Measurements from ENCODE around the gene MPRIP. TPM values are rescaled to one million over a fixed set of nuclear protein-coding genes. Genes with fewer than 3 reads are reported as not detected.

The MPRIP gene, protein sequence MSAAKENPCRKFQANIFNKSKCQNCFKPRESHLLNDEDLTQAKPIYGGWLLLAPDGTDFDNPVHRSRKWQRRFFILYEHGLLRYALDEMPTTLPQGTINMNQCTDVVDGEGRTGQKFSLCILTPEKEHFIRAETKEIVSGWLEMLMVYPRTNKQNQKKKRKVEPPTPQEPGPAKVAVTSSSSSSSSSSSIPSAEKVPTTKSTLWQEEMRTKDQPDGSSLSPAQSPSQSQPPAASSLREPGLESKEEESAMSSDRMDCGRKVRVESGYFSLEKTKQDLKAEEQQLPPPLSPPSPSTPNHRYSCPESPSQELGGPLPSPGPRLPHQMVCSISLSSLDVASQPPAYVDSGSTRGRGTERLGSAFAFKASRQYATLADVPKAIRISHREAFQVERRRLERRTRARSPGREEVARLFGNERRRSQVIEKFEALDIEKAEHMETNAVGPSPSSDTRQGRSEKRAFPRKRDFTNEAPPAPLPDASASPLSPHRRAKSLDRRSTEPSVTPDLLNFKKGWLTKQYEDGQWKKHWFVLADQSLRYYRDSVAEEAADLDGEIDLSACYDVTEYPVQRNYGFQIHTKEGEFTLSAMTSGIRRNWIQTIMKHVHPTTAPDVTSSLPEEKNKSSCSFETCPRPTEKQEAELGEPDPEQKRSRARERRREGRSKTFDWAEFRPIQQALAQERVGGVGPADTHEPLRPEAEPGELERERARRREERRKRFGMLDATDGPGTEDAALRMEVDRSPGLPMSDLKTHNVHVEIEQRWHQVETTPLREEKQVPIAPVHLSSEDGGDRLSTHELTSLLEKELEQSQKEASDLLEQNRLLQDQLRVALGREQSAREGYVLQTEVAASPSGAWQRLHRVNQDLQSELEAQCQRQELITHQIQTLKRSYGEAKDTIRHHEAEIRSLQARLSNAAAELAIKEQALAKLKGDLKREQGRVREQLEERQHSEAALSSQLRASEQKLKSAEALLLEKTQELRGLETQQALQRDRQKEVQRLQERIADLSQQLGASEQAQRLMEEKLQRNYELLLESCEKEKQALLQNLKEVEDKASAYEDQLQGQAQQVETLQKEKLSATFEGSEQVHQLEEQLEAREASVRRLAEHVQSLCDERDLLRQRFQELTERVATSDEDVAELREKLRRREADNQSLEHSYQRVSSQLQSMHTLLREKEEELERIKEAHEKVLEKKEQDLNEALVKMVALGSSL (N-terminal part only)
- total RNA-seq (2016; rRNA removed; fragmentation: Illumina TruSeq; extraction: Trizol): 43.6 and 50.2 TPM in 2 replicates
- 15.5 and 22.4 TPM in 2 replicates for total RNA-seq (2016; cell fraction: cytosol; rRNA removed; fragmentation: Illumina TruSeq; extraction: Trizol; ENCODE audit: low read depth)
- 35.4 and 49.2 TPM in 2 replicates for total RNA-seq (2016; cell fraction: insoluble cytoplasmic fraction; rRNA removed; fragmentation: Illumina TruSeq; extraction: Trizol)
- 44.2 and 45.8 TPM in 2 replicates for total RNA-seq (2016; cell fraction: membrane; rRNA removed; fragmentation: Illumina TruSeq; extraction: Trizol)
- total RNA-seq (2016; cell fraction: nucleus; rRNA removed; fragmentation: Illumina TruSeq; extraction: Trizol): 44.0 and 52.2 TPM in 2 replicates
- 42.9 and 52.4 TPM in 2 replicates for polyA plus RNA-seq (2011; rRNA removed)
- polyA plus RNA-seq (2011; cell fraction: cytosol; rRNA removed): 27.7 and 33.6 TPM in 2 replicates
- polyA plus RNA-seq (2011; cell fraction: nucleus; rRNA removed): 64.4 and 73.7 TPM in 2 replicates
- 45.3 and 47.7 TPM in 2 replicates for polyA plus RNA-seq (2012)
- 21.2 and 23.7 TPM in 2 replicates for polyA plus RNA-seq (2016; cell fraction: cytosol; fragmentation: Illumina TruSeq; extraction: Trizol; ENCODE audit: low read depth)
- polyA plus RNA-seq (2016; cell fraction: insoluble cytoplasmic fraction; fragmentation: Illumina TruSeq; extraction: Trizol; ENCODE audit: low read depth): 54.0 and 64.3 TPM in 2 replicates
- polyA plus RNA-seq (2016; cell fraction: membrane; fragmentation: Illumina TruSeq; extraction: Trizol; ENCODE audit: low read depth): 40.8 and 46.7 TPM in 2 replicates
- polyA plus RNA-seq (2016; cell fraction: nucleus; fragmentation: Illumina TruSeq; extraction: Trizol; ENCODE audit: insufficient read depth, low read depth): 98.9 and 100 TPM in 2 replicates
- polyA minus RNA-seq (2011; rRNA and poly(A)+ RNA removed; ENCODE audit: low replicate concordance): 85.4 and 275 TPM in 2 replicates
- 31.4 and 37.0 TPM in 2 replicates for polyA minus RNA-seq (2011; cell fraction: cytosol; rRNA and poly(A)+ RNA removed)
- 58.5 and 70.9 TPM in 2 replicates for polyA minus RNA-seq (2011; cell fraction: nucleus; rRNA and poly(A)+ RNA removed)
- percentile 65 among the genes with signal in this experiment for Bru-seq, nascent RNA
- percentile 75 among the genes with signal in this experiment for BruChase-seq, experiment 1, labeled RNA remaining after a 6-hour chase
- percentile 67 among the genes with signal in this experiment for BruChase-seq, experiment 2, labeled RNA remaining after a 2-hour chase
- long read RNA-seq, experiment 1, partial matches to known transcripts: 9 of 16 reads
- long read RNA-seq, experiment 1, other reads (novel, unspliced or antisense): 7 of 16 reads
- long read RNA-seq, experiment 2, full-length matches to known transcripts: 12 of 70 reads
- long read RNA-seq, experiment 2, partial matches to known transcripts: 32 of 70 reads
- long read RNA-seq, experiment 2, other reads (novel, unspliced or antisense): 26 of 70 reads

DNA sequence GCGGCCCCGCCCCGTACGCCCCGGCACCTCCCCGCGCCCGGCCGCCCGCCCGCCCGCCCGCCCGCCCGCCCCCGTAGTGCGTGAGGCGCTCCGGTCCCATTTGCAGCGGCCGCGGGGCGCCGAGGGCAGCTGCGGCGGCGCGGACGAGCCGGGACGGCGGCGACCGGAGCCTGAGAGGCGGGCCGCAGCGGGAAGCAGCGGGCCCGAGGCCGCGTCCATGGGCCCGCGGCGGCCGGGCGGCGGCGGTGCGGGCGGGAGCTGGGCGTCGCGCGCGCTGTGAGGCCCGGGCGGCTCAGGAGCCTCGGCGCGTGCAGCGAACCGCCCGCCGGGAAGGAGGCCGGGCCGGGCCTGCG lies at the start of gene MPRIP:
TSS of gene MPRIP (plus strand) at position 74 of the 353 bp plus-strand sequence. CDS start 392 bp downstream, outside the sequence.
- peak within 1 kb of the TSS; percentile 46 for H3K27ac ChIP-seq (ENCODE audit: extremely low read length, insufficient read depth, low read length)
- no peak for ATAC-seq
- peak within 1 kb of the TSS; percentile 74 for H3K9ac ChIP-seq (ENCODE audit: insufficient read depth, low read depth, low read length)
- no peaks in the 10 kb centered on the region; a peak in 1 of 5 replicates for H3K27me3 ChIP-seq (ENCODE audit: control insufficient read depth in 1 of 2, insufficient read depth in 2 of 2, low read length in 2 of 2)
- H2AFZ ChIP-seq (ENCODE audit: low read length): peak within 1 kb of the TSS; percentile 74
- H3K79me2 ChIP-seq (ENCODE audit: insufficient read depth, low read length): peaks cover 45% of the 10 kb centered on the region
- ChIA-PET CTCF (ENCODE audit: low intra/inter-chr PET ratio, low total read pairs) (no interaction called here), POLR2A (interaction anchor here (0.7 to 4.9 kb wide), 5 partner anchors 9 to 195 kb away, joined by 3 to 30 read pairs (median 13); partner anchors contain the start of gene FLCN)
- H3K4me2 ChIP-seq (ENCODE audit: low read depth, low read length): peak within 1 kb of the TSS; percentile 96
- no peaks in the 10 kb centered on the region for H3K36me3 ChIP-seq (replicated peaks in 1 of 2; ENCODE audit: control insufficient read depth in 1 of 2, insufficient read depth in 2 of 2, low read length in 2 of 2)
- no peaks in the 10 kb centered on the region for H3K9me3 ChIP-seq (ENCODE audit: low read length)
- FAIRE-seq: no peak
- WGBS (ENCODE audit: low lambda C conversion rate): no CpG with 5 or more reads among the region's 67 CpGs
- H4K20me1 ChIP-seq (ENCODE audit: insufficient read depth, low read length): peaks cover 12% of the 10 kb centered on the region; the same call in 1 of the 2 replicates
- no peak for DNase-seq (ENCODE audit: low spot score)
- H3K4me1 ChIP-seq (ENCODE audit: insufficient read depth, low read length): peaks cover 64% of the 10 kb centered on the region
- no TSS peak for BruUV-seq (replicated peaks)
- in situ Hi-C loops (cut with HindIII; ENCODE audit: extremely low pct_ligation_motif_present, low pct_unique_long_range_greater_than_20kb) (no loop called here), intact Hi-C loops (cut with micrococcal nuclease; ENCODE audit: unreplicated experiment) (loop anchor here (1.0 to 5.0 kb wide), 3 partner anchors 10 to 40 kb away; no protein-coding TSS in a partner anchor)
- peak within 1 kb of the TSS; percentile 67 to 78 (median 72) for H3K4me3 ChIP-seq (replicated peaks in 1 of 3; ENCODE audit: insufficient read depth in 1 of 3, low read depth in 2 of 3, low read length in 3 of 3)
- TF ChIP-seq, protein P1, sequence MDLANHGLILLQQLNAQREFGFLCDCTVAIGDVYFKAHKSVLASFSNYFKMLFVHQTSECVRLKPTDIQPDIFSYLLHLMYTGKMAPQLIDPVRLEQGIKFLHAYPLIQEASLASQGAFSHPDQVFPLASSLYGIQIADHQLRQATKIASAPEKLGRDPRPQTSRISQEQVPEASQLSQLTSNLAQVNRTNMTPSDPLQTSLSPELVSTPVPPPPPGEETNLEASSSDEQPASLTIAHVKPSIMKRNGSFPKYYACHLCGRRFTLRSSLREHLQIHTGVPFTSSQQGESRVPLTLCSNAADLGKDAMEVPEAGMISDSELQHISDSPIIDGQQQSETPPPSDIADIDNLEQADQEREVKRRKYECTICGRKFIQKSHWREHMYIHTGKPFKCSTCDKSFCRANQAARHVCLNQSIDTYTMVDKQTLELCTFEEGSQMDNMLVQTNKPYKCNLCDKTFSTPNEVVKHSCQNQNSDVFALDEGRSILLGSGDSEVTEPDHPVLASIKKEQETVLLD (CRISPR knock-in tag; IDR thresholded peaks at IDR 0.05; ENCODE audit: low read depth): 0 out of 2 replicates have a peak, but pooled peaks have one; percentile 13
- no peak for TF ChIP-seq ZNF44 (CRISPR knock-in tag; IDR thresholded peaks at IDR 0.05)
- TF ChIP-seq ELF4 (CRISPR knock-in tag; IDR thresholded peaks at IDR 0.05; ENCODE audit: borderline replicate concordance): no peak
- TF ChIP-seq, protein P2, sequence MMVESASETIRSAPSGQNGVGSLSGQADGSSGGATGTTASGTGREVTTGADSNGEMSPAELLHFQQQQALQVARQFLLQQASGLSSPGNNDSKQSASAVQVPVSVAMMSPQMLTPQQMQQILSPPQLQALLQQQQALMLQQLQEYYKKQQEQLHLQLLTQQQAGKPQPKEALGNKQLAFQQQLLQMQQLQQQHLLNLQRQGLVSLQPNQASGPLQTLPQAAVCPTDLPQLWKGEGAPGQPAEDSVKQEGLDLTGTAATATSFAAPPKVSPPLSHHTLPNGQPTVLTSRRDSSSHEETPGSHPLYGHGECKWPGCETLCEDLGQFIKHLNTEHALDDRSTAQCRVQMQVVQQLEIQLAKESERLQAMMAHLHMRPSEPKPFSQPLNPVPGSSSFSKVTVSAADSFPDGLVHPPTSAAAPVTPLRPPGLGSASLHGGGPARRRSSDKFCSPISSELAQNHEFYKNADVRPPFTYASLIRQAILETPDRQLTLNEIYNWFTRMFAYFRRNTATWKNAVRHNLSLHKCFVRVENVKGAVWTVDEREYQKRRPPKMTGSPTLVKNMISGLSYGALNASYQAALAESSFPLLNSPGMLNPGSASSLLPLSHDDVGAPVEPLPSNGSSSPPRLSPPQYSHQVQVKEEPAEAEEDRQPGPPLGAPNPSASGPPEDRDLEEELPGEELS (CRISPR knock-in tag; IDR thresholded peaks at IDR 0.05): no peak
- TF ChIP-seq ZSCAN9 (CRISPR knock-in tag; IDR thresholded peaks at IDR 0.05; ENCODE audit: borderline replicate concordance): 0 out of 2 replicates have a peak, but pooled peaks have one; percentile 1
- TF ChIP-seq, protein P3, sequence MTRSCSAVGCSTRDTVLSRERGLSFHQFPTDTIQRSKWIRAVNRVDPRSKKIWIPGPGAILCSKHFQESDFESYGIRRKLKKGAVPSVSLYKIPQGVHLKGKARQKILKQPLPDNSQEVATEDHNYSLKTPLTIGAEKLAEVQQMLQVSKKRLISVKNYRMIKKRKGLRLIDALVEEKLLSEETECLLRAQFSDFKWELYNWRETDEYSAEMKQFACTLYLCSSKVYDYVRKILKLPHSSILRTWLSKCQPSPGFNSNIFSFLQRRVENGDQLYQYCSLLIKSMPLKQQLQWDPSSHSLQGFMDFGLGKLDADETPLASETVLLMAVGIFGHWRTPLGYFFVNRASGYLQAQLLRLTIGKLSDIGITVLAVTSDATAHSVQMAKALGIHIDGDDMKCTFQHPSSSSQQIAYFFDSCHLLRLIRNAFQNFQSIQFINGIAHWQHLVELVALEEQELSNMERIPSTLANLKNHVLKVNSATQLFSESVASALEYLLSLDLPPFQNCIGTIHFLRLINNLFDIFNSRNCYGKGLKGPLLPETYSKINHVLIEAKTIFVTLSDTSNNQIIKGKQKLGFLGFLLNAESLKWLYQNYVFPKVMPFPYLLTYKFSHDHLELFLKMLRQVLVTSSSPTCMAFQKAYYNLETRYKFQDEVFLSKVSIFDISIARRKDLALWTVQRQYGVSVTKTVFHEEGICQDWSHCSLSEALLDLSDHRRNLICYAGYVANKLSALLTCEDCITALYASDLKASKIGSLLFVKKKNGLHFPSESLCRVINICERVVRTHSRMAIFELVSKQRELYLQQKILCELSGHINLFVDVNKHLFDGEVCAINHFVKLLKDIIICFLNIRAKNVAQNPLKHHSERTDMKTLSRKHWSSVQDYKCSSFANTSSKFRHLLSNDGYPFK (CRISPR knock-in tag; IDR thresholded peaks at IDR 0.05; ENCODE audit: borderline replicate concordance): no peak
- peak; percentile 4 for TF ChIP-seq SRSF1 (optimal IDR thresholded peaks at IDR 0.05; ENCODE audit: low read depth, low read length)
